CD4-positive, alpha-beta T cell treated with Interleukin-4 for 1 hour (primary cell): ENCODE data around the gene TSTD1.
"Not testable (repeated sequence)": the region's sequence is repeated elsewhere in the genome, so short reads cannot be mapped to it uniquely, and the experiment has no call there.

Experiments
- DNase-seq, 2 donors: peaks; one replicate each; pipeline ENCODE4 v3.0.0-alpha.2; 2020 to 2022

Gene TSTD1

GRCh38 chr1:161006563-161006962 lies 32.2 kb downstream of the TSTD1 start:
- no peak for DNase-seq

GRCh38 chr1:161001525-161001924 lies 37.2 kb downstream of the TSTD1 start:
- no peak for DNase-seq

GRCh38 chr1:161000736-161001480 lies 37.9 kb downstream of the TSTD1 start:
- no peak for DNase-seq

- DNase-seq: no peak
Measured at GRCh38 chr1:160999376-160999775, 39.4 kb downstream of the TSTD1 start.

GRCh38 chr1:160997323-160998038 lies 41.3 kb downstream of the TSTD1 start:
- peak; percentile 63 to 67 for DNase-seq

- DNase-seq: no peak
Measured at GRCh38 chr1:160996178-160996577, 42.6 kb downstream of the TSTD1 start.

GRCh38 chr1:160993544-160994193 lies 45.1 kb downstream of the TSTD1 start:
- DNase-seq: peak in 1 of 2 donors; percentile 27

GRCh38 chr1:160992036-160992435 lies 46.7 kb downstream of the TSTD1 start:
- DNase-seq: not testable (repeated sequence)
